ENCODE results near the gene GGT7.
A peak's percentile ranks its signal among the peaks of the same experiment; 100 is the strongest.

GRCh38 chr20:34875642-34876405 is 3.2 kb upstream of the GGT7 start:
- TF ChIP-seq CTCF (conservative IDR thresholded peaks at IDR 0.05), result peak; percentile 47
- TF ChIP-seq EZH2 (IDR thresholded peaks at IDR 0.05; ENCODE audit: low read depth), result no peak
